PC-9 (cell line): Measurements from ENCODE around the gene HDAC1. TPM values are rescaled to one million over a fixed set of nuclear protein-coding genes. Genes with fewer than 3 reads are reported as not detected.

Experiments
- BruUV-seq: library from RNA; stranded (reverse); fragments of 400-500 nt; replicated peaks from 2 replicates; lab custom pipeline; 2021; lab: Mats Ljungman, UMichigan
- CTCF ChIA-PET: fragments of 300-600 bp; sonication (Branson Sonifier 250); formaldehyde crosslinking; loops from one replicate; lab custom pipeline; 2022; ENCODE audit warnings: antibody characterized with exemption; lab: Charles Lee
- POLR2A ChIA-PET: fragments of 300-600 bp; sonication (Branson Sonifier 250); formaldehyde crosslinking; loops from one replicate; lab custom pipeline; 2022; ENCODE audit warnings: antibody characterized with exemption; ENCODE audit not compliant: unreplicated experiment; lab: Charles Lee
- DNase-seq, 2 experiments: peaks; one replicate each; pipeline versions ENCODE4 v3.0.0 to v3.0.0-alpha.2; 2015 to 2022; ENCODE audit warnings: mixed read lengths in 1 of 2
- H2AFZ ChIP-seq: fragments of 200-600 bp; sonication (generic); 2 replicates; pipeline ENCODE4 v1.8.1; 2017; ENCODE audit warnings: antibody characterized with exemption
- H3F3A ChIP-seq: fragments of 200-600 bp; sonication (generic); 2 replicates; pipeline ENCODE4 v1.8.1; 2017; ENCODE audit warnings: antibody characterized with exemption, mild to moderate bottlenecking, low read depth; ENCODE audit not compliant: insufficient read depth
- H3K27ac ChIP-seq: fragments of 200-600 bp; sonication (generic); 2 replicates; pipeline ENCODE4 v1.6.1; 2016; ENCODE audit warnings: mixed run types
- H3K27me3 ChIP-seq: fragments of 200-600 bp; sonication (generic); 2 replicates; pipeline ENCODE4 v1.6.1; 2016; ENCODE audit warnings: low read depth, mixed run types; ENCODE audit not compliant: insufficient read depth
- H3K36me3 ChIP-seq: fragments of 200-600 bp; sonication (generic); 2 replicates; pipeline ENCODE4 v1.6.1; 2016; ENCODE audit warnings: low read depth, mixed run types
- H3K4me1 ChIP-seq: fragments of 200-600 bp; sonication (generic); replicated peaks from 2 replicates; pipeline ENCODE4 v1.6.1; 2016; ENCODE audit warnings: mixed run types; ENCODE audit not compliant: insufficient read depth
- H3K4me2 ChIP-seq: fragments of 200-600 bp; sonication (generic); 2 replicates; pipeline ENCODE4 v1.6.1; 2017; ENCODE audit warnings: mixed run types
- H3K4me3 ChIP-seq: fragments of 200-600 bp; sonication (generic); 2 replicates; pipeline ENCODE4 v1.6.1; 2016; ENCODE audit warnings: mixed run types
- H3K79me2 ChIP-seq: fragments of 200-600 bp; sonication (generic); 2 replicates; pipeline ENCODE4 v1.6.1; 2017; ENCODE audit warnings: low read depth, mixed run types
- H3K9me2 ChIP-seq: fragments of 200-600 bp; sonication (generic); 2 replicates; pipeline ENCODE4 v1.8.1; 2017; ENCODE audit warnings: mild to moderate bottlenecking; ENCODE audit not compliant: insufficient read depth
- H3K9me3 ChIP-seq: fragments of 200-600 bp; sonication (generic); 2 replicates; pipeline ENCODE4 v1.8.1; 2016; ENCODE audit warnings: low read depth; ENCODE audit not compliant: insufficient read depth
- H4K20me1 ChIP-seq: fragments of 200-600 bp; sonication (generic); 2 replicates; pipeline ENCODE4 v1.8.1; 2017; ENCODE audit not compliant: insufficient read depth
- CTCF ChIP-seq: fragments of 200-600 bp; sonication (generic); conservative IDR thresholded peaks from 2 replicates; pipeline ENCODE4 v1.6.1; 2017; ENCODE audit warnings: mixed run types, antibody characterized with exemption, mild to moderate bottlenecking, moderate library complexity
- EZH2 ChIP-seq: fragments of 200-600 bp; sonication (generic); IDR thresholded peaks from 2 replicates; pipeline ENCODE4 v1.8.0; 2017; ENCODE audit warnings: antibody characterized with exemption, low read depth
- intact Hi-C: fragments of 100-400 bp; cut with micrococcal nuclease; formaldehyde crosslinking; loops from one replicate; pipeline ENCODE4 v1.10.0; 2022; ENCODE audit not compliant: unreplicated experiment
- total RNA-seq: library from RNA; stranded (reverse); gene quantifications from 2 replicates; pipeline ENCODE4 v1.2.3, GENCODE V29; 2021

Gene HDAC1
- total RNA-seq, 1 experiment from 2014 or later, result 171 TPM

- H3K4me1 ChIP-seq, result no peaks in the 10 kb centered on the region
- H3K27ac ChIP-seq, result no peak overlapping the region
- peaks cover 41% of the 10 kb centered on the region for H3K36me3 ChIP-seq
- no peaks in the 10 kb centered on the region for H3K79me2 ChIP-seq
- H3K4me3 ChIP-seq, result no peak overlapping the region
- no peaks in the 10 kb centered on the region for H3K27me3 ChIP-seq
- peaks cover 11% of the 10 kb centered on the region for H3F3A ChIP-seq
- no peak overlapping the region for H3K4me2 ChIP-seq
- CTCF ChIA-PET, result interaction anchor here (0.6 kb wide), 1 partner anchor 499 kb away, joined by 3 read pairs; no protein-coding TSS in a partner anchor
- peaks cover 5% of the 10 kb centered on the region; the same call in 1 of the 2 replicates for H4K20me1 ChIP-seq
- BruUV-seq, result no TSS peak
- no peak overlapping the region for H2AFZ ChIP-seq
- H3K9me3 ChIP-seq, result no peaks in the 10 kb centered on the region
- no peak for DNase-seq
- intact Hi-C loops, result no loop called here
- TF ChIP-seq CTCF, result no peak
- no peak for TF ChIP-seq EZH2
- POLR2A ChIA-PET, result interaction anchor here (0.6 kb wide), 1 partner anchor 155 kb away, joined by 3 read pairs; no protein-coding TSS in a partner anchor
- H3K9me2 ChIP-seq, result no peaks in the 10 kb centered on the region
Measured at GRCh38 chr1:32372149-32372756, 80.4 kb downstream of the HDAC1 start.

- H3K36me3 ChIP-seq, result peaks cover 42% of the 10 kb centered on the region
- CTCF ChIA-PET, result no interaction called here
- no peak for DNase-seq
- H3K4me1 ChIP-seq, result no peaks in the 10 kb centered on the region
- no peak overlapping the region for H3K4me2 ChIP-seq
- no peaks in the 10 kb centered on the region for H3K9me3 ChIP-seq
- POLR2A ChIA-PET, result no interaction called here
- H3K27ac ChIP-seq, result no peak overlapping the region
- no peak overlapping the region for H3K4me3 ChIP-seq
- no peaks in the 10 kb centered on the region for H3K79me2 ChIP-seq
- no peaks in the 10 kb centered on the region for H3K27me3 ChIP-seq
- peaks cover 11% of the 10 kb centered on the region for H3F3A ChIP-seq
- H4K20me1 ChIP-seq, result peaks cover 5% of the 10 kb centered on the region; the same call in 1 of the 2 replicates
- intact Hi-C loops, result no loop called here
- H3K9me2 ChIP-seq, result no peaks in the 10 kb centered on the region
- no TSS peak for BruUV-seq
- TF ChIP-seq EZH2 (no peak), CTCF (no peak)
- no peak overlapping the region for H2AFZ ChIP-seq
Measured at GRCh38 chr1:32373996-32374592, 82.2 kb downstream of the HDAC1 start.

GRCh38 chr1:32376199-32376598 is 84.3 kb downstream of the HDAC1 start:
- ChIA-PET POLR2A (interaction anchor here (0.5 to 0.7 kb wide), 3 partner anchors 10 to 167 kb away, joined by 5 to 21 read pairs (median 6); partner anchors contain the start of gene DCDC2B), CTCF (no interaction called here)
- H3F3A ChIP-seq, result peaks cover 11% of the 10 kb centered on the region
- no TSS peak for BruUV-seq
- peaks cover 42% of the 10 kb centered on the region for H3K36me3 ChIP-seq
- H3K4me3 ChIP-seq, result no peak overlapping the region
- H4K20me1 ChIP-seq, result 0 out of 2 replicates have a peak, but pooled peaks cover 8% of the 10 kb centered on the region
- TF ChIP-seq EZH2, result no peak
- no peak for TF ChIP-seq CTCF
- no peaks in the 10 kb centered on the region for H3K9me3 ChIP-seq
- no peak for DNase-seq
- H2AFZ ChIP-seq, result no peak overlapping the region
- no peak overlapping the region for H3K27ac ChIP-seq
- H3K4me2 ChIP-seq, result no peak overlapping the region
- no peaks in the 10 kb centered on the region for H3K79me2 ChIP-seq
- H3K27me3 ChIP-seq, result no peaks in the 10 kb centered on the region
- H3K9me2 ChIP-seq, result no peaks in the 10 kb centered on the region
- intact Hi-C loops, result no loop called here
- H3K4me1 ChIP-seq, result no peaks in the 10 kb centered on the region
